H9 (cell line): ENCODE results near the gene C1orf159. TPM values are rescaled to one million over a fixed set of nuclear protein-coding genes. Genes with fewer than 3 reads are reported as not detected.
A peak's percentile ranks its signal among the peaks of the same experiment; 100 is the strongest.

Experiments used
- DNase-seq: peaks from one replicate; pipeline ENCODE4 v3.0.0-alpha.2; 2017
- H2AFZ ChIP-seq: one replicate; pipeline ENCODE4 v1.6.1; 2013; ENCODE audit warnings: mild to moderate bottlenecking, low read length, control low read depth, moderate library complexity
- H2AK5ac ChIP-seq: 2 replicates; pipeline ENCODE4 v1.6.1; 2013; ENCODE audit warnings: low read length, control low read depth, mixed read lengths; ENCODE audit not compliant: insufficient read length
- H2BK120ac ChIP-seq: one replicate; pipeline ENCODE4 v1.6.1; 2013; ENCODE audit warnings: low read depth, mild to moderate bottlenecking, low read length, control low read depth, inconsistent platforms; ENCODE audit not compliant: poor library complexity, severe bottlenecking
- H2BK12ac ChIP-seq: 2 replicates; pipeline ENCODE4 v1.6.1; 2013; ENCODE audit warnings: low read length, control low read depth, mixed read lengths, low read depth; ENCODE audit not compliant: insufficient read length
- H2BK15ac ChIP-seq: 2 replicates; pipeline ENCODE4 v1.6.1; 2013; ENCODE audit warnings: low read depth, low read length, control low read depth
- H2BK20ac ChIP-seq: one replicate; pipeline ENCODE4 v1.6.1; 2013; ENCODE audit warnings: low read depth, mild to moderate bottlenecking, low read length, control low read depth, inconsistent platforms; ENCODE audit not compliant: poor library complexity, severe bottlenecking
- H2BK5ac ChIP-seq: 2 replicates; pipeline ENCODE4 v1.6.1; 2013; ENCODE audit warnings: low read length, control low read depth, mixed read lengths; ENCODE audit not compliant: insufficient read length
- H3K14ac ChIP-seq: 2 replicates; pipeline ENCODE4 v1.6.1; 2013; ENCODE audit warnings: low read length, control low read depth; ENCODE audit not compliant: insufficient read depth
- H3K18ac ChIP-seq: 2 replicates; pipeline ENCODE4 v1.6.1; 2013; ENCODE audit warnings: low read depth, mild to moderate bottlenecking, mixed read lengths, low read length, control low read depth; ENCODE audit not compliant: insufficient read length
- H3K23ac ChIP-seq: 2 replicates; pipeline ENCODE4 v1.6.1; 2013; ENCODE audit warnings: low read length, control low read depth, mixed read lengths, low read depth; ENCODE audit not compliant: insufficient read length
- H3K23me2 ChIP-seq: 2 replicates; pipeline ENCODE4 v1.6.1; 2013; ENCODE audit warnings: low read depth, mild to moderate bottlenecking, mixed read lengths, low read length, control low read depth; ENCODE audit not compliant: insufficient read length, poor library complexity, severe bottlenecking
- H3K27ac ChIP-seq: 2 replicates; pipeline ENCODE4 v1.5.1; 2013; ENCODE audit warnings: low read length, control low read depth, mixed read lengths, low read depth; ENCODE audit not compliant: insufficient read length
- H3K27me3 ChIP-seq: 2 replicates; pipeline ENCODE4 v1.6.1; 2013; ENCODE audit warnings: low read length, control low read depth, inconsistent platforms; ENCODE audit not compliant: insufficient read depth
- H3K4ac ChIP-seq: 2 replicates; pipeline ENCODE4 v1.6.1; 2013; ENCODE audit warnings: low read depth, mild to moderate bottlenecking, control low read depth, inconsistent platforms, low read length, moderate library complexity
- H3K4me1 ChIP-seq: 2 replicates; pipeline ENCODE4 v1.6.1; 2013; ENCODE audit warnings: low read length, control low read depth, inconsistent platforms; ENCODE audit not compliant: insufficient read depth
- H3K4me2 ChIP-seq: 2 replicates; pipeline ENCODE4 v1.6.1; 2013; ENCODE audit warnings: low read length, control low read depth, mixed read lengths; ENCODE audit not compliant: insufficient read length, insufficient read depth
- H3K56ac ChIP-seq: 2 replicates; pipeline ENCODE4 v1.6.1; 2013; ENCODE audit warnings: low read depth, mild to moderate bottlenecking, mixed read lengths, low read length, control low read depth; ENCODE audit not compliant: insufficient read length
- H3K79me1 ChIP-seq: 2 replicates; pipeline ENCODE4 v1.6.1; 2013; ENCODE audit warnings: low read depth, mild to moderate bottlenecking, moderate library complexity, low read length, control low read depth, inconsistent platforms; ENCODE audit not compliant: insufficient read depth, poor library complexity, severe bottlenecking
- H3K79me2 ChIP-seq: 2 replicates; pipeline ENCODE4 v1.6.1; 2013; ENCODE audit warnings: low read length, control low read depth, inconsistent platforms; ENCODE audit not compliant: insufficient read depth
- H3K9ac ChIP-seq: 2 replicates; pipeline ENCODE4 v1.6.1; 2013; ENCODE audit warnings: low read length, control low read depth, mixed read lengths; ENCODE audit not compliant: insufficient read length; ENCODE audit errors: extremely low read depth
- H3K9me3 ChIP-seq: one replicate; pipeline ENCODE4 v1.6.1; 2013; ENCODE audit warnings: low read depth, low read length, inconsistent platforms; ENCODE audit not compliant: control insufficient read depth
- H3T11ph ChIP-seq: one replicate; pipeline ENCODE4 v1.6.1; 2013; ENCODE audit warnings: mild to moderate bottlenecking, low read length, control low read depth, inconsistent platforms
- H4K20me1 ChIP-seq: one replicate; pipeline ENCODE4 v1.6.1; 2013; ENCODE audit not compliant: control insufficient read depth, insufficient read length, insufficient read depth
- H4K5ac ChIP-seq: 2 replicates; pipeline ENCODE4 v1.6.1; 2013; ENCODE audit warnings: low read depth, mild to moderate bottlenecking, mixed read lengths, low read length, control low read depth; ENCODE audit not compliant: insufficient read length
- H4K8ac ChIP-seq: replicated peaks from 2 replicates; pipeline ENCODE4 v1.6.1; 2013; ENCODE audit warnings: low read length, control low read depth, mixed read lengths, low read depth; ENCODE audit not compliant: insufficient read length
- H4K91ac ChIP-seq: 2 replicates; pipeline ENCODE4 v1.6.1; 2013; ENCODE audit warnings: low read depth, mild to moderate bottlenecking, moderate library complexity, mixed read lengths, low read length, control low read depth; ENCODE audit not compliant: insufficient read length
- H3K27ac Mint-ChIP-seq, 3 experiments: 2 replicates in 2 of 3; 3 replicates in 1 of 3; pipeline ENCODE4 v1.8.0; 2020 to 2021; ENCODE audit warnings: mixed read lengths in 3 of 3, mild to moderate bottlenecking in 1 of 3, moderate library complexity in 1 of 3
- H3K27me3 Mint-ChIP-seq: 2 replicates; pipeline ENCODE4 v1.8.0; 2021; ENCODE audit warnings: low read depth, mild to moderate bottlenecking, moderate library complexity, mixed read lengths
- H3K36me3 Mint-ChIP-seq, 3 experiments: 2 replicates in 2 of 3; 3 replicates in 1 of 3; pipeline ENCODE4 v1.8.0; 2020 to 2021; ENCODE audit warnings: low read depth in 3 of 3, mixed read lengths in 3 of 3; ENCODE audit not compliant: insufficient read depth in 1 of 3
- H3K4me1 Mint-ChIP-seq, 2 experiments: 2 replicates each; pipeline ENCODE4 v1.8.0; 2020; ENCODE audit warnings: mixed read lengths in 2 of 2
- H3K4me3 Mint-ChIP-seq, 2 experiments: 2 replicates in 1 of 2; 3 replicates in 1 of 2; pipeline ENCODE4 v1.8.0; 2020 to 2021; ENCODE audit warnings: mild to moderate bottlenecking in 2 of 2, mixed read lengths in 2 of 2, moderate library complexity in 1 of 2
- H3K9me3 Mint-ChIP-seq, 2 experiments: 2 replicates in 1 of 2; 3 replicates in 1 of 2; pipeline ENCODE4 v1.8.0; 2020; ENCODE audit warnings: mild to moderate bottlenecking in 2 of 2, mixed read lengths in 2 of 2, moderate library complexity in 1 of 2
- CTCF ChIP-seq: fragments of 200-600 bp; sonication (generic); conservative IDR thresholded peaks from 3 replicates; pipeline ENCODE4 v1.8.0; 2021; ENCODE audit warnings: antibody characterized with exemption, mild to moderate bottlenecking
- WGBS: extraction: QIAGEN DNeasy Blood & Tissue Kit; methylation state at CpG from one replicate; pipeline ENCODE4 v1.1.7; 2013; ENCODE audit warnings: missing lambda C conversion rate, low lambda C conversion rate, mixed read lengths; ENCODE audit not compliant: insufficient read length; ENCODE audit errors: extremely low coverage; 5-methylcytosine and 5-hydroxymethylcytosine counted together
- total RNA-seq: library from RNA; stranded (reverse); gene quantifications from 2 replicates; pipeline ENCODE4 v1.2.1, GENCODE V29; 2021

C1orf159 gene
- total RNA-seq, 1 experiment from 2014 or later = 12.3 TPM

- no peak overlapping the region for H3K27ac ChIP-seq
- no peak overlapping the region for H3K14ac ChIP-seq
- Mint-ChIP-seq H3K4me1 (no peaks in the 10 kb centered on the region), H3K27ac (no peak overlapping the region), H3K36me3 (peaks cover 0 to 21% (median 0%) of the 10 kb centered on the region in 3 experiments; a peak in 3 of 7 replicates), H3K27me3 (peaks cover 8% of the 10 kb centered on the region), H3K9me3 (peaks cover 6 to 20% of the 10 kb centered on the region in 2 experiments; a peak in 3 of 5 replicates), H3K4me3 (no peak overlapping the region)
- H3K27me3 ChIP-seq = no peaks in the 10 kb centered on the region
- H3K4ac ChIP-seq = no peak overlapping the region
- H4K5ac ChIP-seq = no peak overlapping the region
- H2AFZ ChIP-seq = no peak overlapping the region
- no peak overlapping the region for H2BK5ac ChIP-seq
- no peaks in the 10 kb centered on the region for H3K79me1 ChIP-seq
- WGBS = no CpG with 5 or more reads among the region's 28 CpGs
- no peaks in the 10 kb centered on the region for H3K4me1 ChIP-seq
- H3K4me2 ChIP-seq = no peak overlapping the region
- H4K8ac ChIP-seq = no peak overlapping the region
- no peak overlapping the region for H2BK15ac ChIP-seq
- no peaks in the 10 kb centered on the region for H3K9me3 ChIP-seq
- no peak overlapping the region for H3T11ph ChIP-seq
- DNase-seq = peak; percentile 38
- H2BK120ac ChIP-seq = no peak overlapping the region
- H3K23me2 ChIP-seq = no peaks in the 10 kb centered on the region
- no peak overlapping the region for H3K18ac ChIP-seq
- TF ChIP-seq CTCF = no peak
- H3K23ac ChIP-seq = no peak overlapping the region
- no peaks in the 10 kb centered on the region for H3K79me2 ChIP-seq
- no peak overlapping the region for H2BK20ac ChIP-seq
- no peak overlapping the region for H4K91ac ChIP-seq
- no peak overlapping the region for H2BK12ac ChIP-seq
- H2AK5ac ChIP-seq = no peak overlapping the region
- H3K9ac ChIP-seq = no peak overlapping the region
- H4K20me1 ChIP-seq = no peaks in the 10 kb centered on the region
- no peak overlapping the region for H3K56ac ChIP-seq
Observed at GRCh38 chr1:1091344-1092148, 24.3 kb downstream of the C1orf159 start.
